ENCODE results near the gene EYA3. TPM values are rescaled to one million over a fixed set of nuclear protein-coding genes. Genes with fewer than 3 reads are reported as not detected.

EYA3 gene
- total RNA-seq, 1 experiment from 2014 or later, result 32.7 TPM

GRCh38 chr1:27994060-27994459 is 94.3 kb downstream of the EYA3 start:
- no peak overlapping the region for H3K4me2 ChIP-seq (ENCODE audit: insufficient read depth, insufficient read length, low read length)
- WGBS (ENCODE audit: extremely low coverage, insufficient read length, low lambda C conversion rate), result no CpG with 5 or more reads among the region's 1 CpG
- no peak overlapping the region for H4K5ac ChIP-seq (ENCODE audit: insufficient read length, low read depth, low read length)
- H4K8ac ChIP-seq (replicated peaks; ENCODE audit: insufficient read length, low read depth, low read length), result no peak overlapping the region
- H4K20me1 ChIP-seq (ENCODE audit: control insufficient read depth, insufficient read depth, insufficient read length), result no peaks in the 10 kb centered on the region
- no peak overlapping the region for H2BK12ac ChIP-seq (ENCODE audit: insufficient read length, low read depth, low read length)
- H3K4me1 ChIP-seq (ENCODE audit: insufficient read depth, low read length), result no peaks in the 10 kb centered on the region
- no peak overlapping the region for H3K18ac ChIP-seq (ENCODE audit: insufficient read length, low read depth, low read length)
- TF ChIP-seq CTCF (conservative IDR thresholded peaks at IDR 0.05), result no peak
- H2BK5ac ChIP-seq (ENCODE audit: insufficient read length, low read length), result no peak overlapping the region
- H3K27me3 ChIP-seq (ENCODE audit: insufficient read depth, low read length), result no peaks in the 10 kb centered on the region
- no peak overlapping the region for H3K27ac Mint-ChIP-seq
- no peak overlapping the region for H3T11ph ChIP-seq (ENCODE audit: low read length)
- H3K14ac ChIP-seq (ENCODE audit: insufficient read depth, low read length), result no peak overlapping the region
- no peak overlapping the region for H4K91ac ChIP-seq (ENCODE audit: insufficient read length, low read depth, low read length)
- H3K36me3 Mint-ChIP-seq (ENCODE audit: insufficient read depth in 1 of 3, low read depth in 3 of 3), result peaks cover 17 to 70% (median 54%) of the 10 kb centered on the region in 3 experiments; a peak in 6 of 7 replicates
- H3K4me1 Mint-ChIP-seq, result no peaks in the 10 kb centered on the region
- H3K9me3 Mint-ChIP-seq, result no peaks in the 10 kb centered on the region
- H3K27me3 Mint-ChIP-seq (ENCODE audit: low read depth), result no peaks in the 10 kb centered on the region
- no peak overlapping the region for H3K4me3 Mint-ChIP-seq
- H3K23me2 ChIP-seq (ENCODE audit: insufficient read length, low read depth, low read length, poor library complexity, severe bottlenecking), result no peaks in the 10 kb centered on the region
- H3K79me2 ChIP-seq (ENCODE audit: insufficient read depth, low read length), result no peaks in the 10 kb centered on the region
- no peaks in the 10 kb centered on the region for H3K79me1 ChIP-seq (ENCODE audit: insufficient read depth, low read depth, low read length, poor library complexity, severe bottlenecking)
- H3K27ac ChIP-seq (ENCODE audit: insufficient read length, low read depth, low read length), result no peak overlapping the region
- no peak overlapping the region for H3K23ac ChIP-seq (ENCODE audit: insufficient read length, low read depth, low read length)
- H3K4ac ChIP-seq (ENCODE audit: low read depth, low read length), result no peak overlapping the region
- H3K9me3 ChIP-seq (ENCODE audit: control insufficient read depth, low read depth, low read length), result no peaks in the 10 kb centered on the region
- no peak overlapping the region for H2AFZ ChIP-seq (ENCODE audit: low read length)
- no peak overlapping the region for H3K9ac ChIP-seq (ENCODE audit: extremely low read depth, insufficient read length, low read length)
- no peak overlapping the region for H2BK120ac ChIP-seq (ENCODE audit: low read depth, low read length, poor library complexity, severe bottlenecking)
- DNase-seq, result no peak
- no peak overlapping the region for H3K56ac ChIP-seq (ENCODE audit: insufficient read length, low read depth, low read length)
- no peak overlapping the region for H2AK5ac ChIP-seq (ENCODE audit: insufficient read length, low read length)
- H2BK15ac ChIP-seq (ENCODE audit: low read depth, low read length), result no peak overlapping the region
- no peak overlapping the region for H2BK20ac ChIP-seq (ENCODE audit: low read depth, low read length, poor library complexity, severe bottlenecking)

Measured in H9 (cell line).